ENCODE data around the gene CD8B.

- TF ChIP-seq CTCF (IDR thresholded peaks at IDR 0.05) (no peak), NRF1 (IDR thresholded peaks at IDR 0.05; ENCODE audit: low read depth, low read length) (no peak), GABPA (IDR thresholded peaks at IDR 0.05; ENCODE audit: low read depth) (no peak), JUND (IDR thresholded peaks at IDR 0.05) (no peak), SIN3A (IDR thresholded peaks at IDR 0.05; ENCODE audit: borderline replicate concordance, low read depth, low read length) (no peak), TAF1 (IDR thresholded peaks at IDR 0.05; ENCODE audit: borderline replicate concordance, low read depth, low read length) (no peak), MEF2A (IDR thresholded peaks at IDR 0.05; ENCODE audit: borderline replicate concordance, low read depth) (no peak), USF2 (IDR thresholded peaks at IDR 0.05; ENCODE audit: borderline replicate concordance, low read depth, low read length) (no peak), SMC3 (IDR thresholded peaks at IDR 0.05; ENCODE audit: low read depth, low read length) (no peak), MXI1 (IDR thresholded peaks at IDR 0.05; ENCODE audit: low read depth, low read length) (no peak), RFX5 (IDR thresholded peaks at IDR 0.05; ENCODE audit: low read length) (no peak), YY1 (IDR thresholded peaks at IDR 0.05; ENCODE audit: low read depth) (no peak), MAX (IDR thresholded peaks at IDR 0.05; ENCODE audit: low read depth) (no peak)
Measured at GRCh38 chr2:86782748-86783147, 78.9 kb downstream of the CD8B start.

Data from SK-N-SH (cell line).